ENCODE data around the gene KIAA1328. TPM values are rescaled to one million over a fixed set of nuclear protein-coding genes. Genes with fewer than 3 reads are reported as not detected.

KIAA1328 gene
- total RNA-seq, 4 donors from 2014 or later, result 16.1 to 32.0 (median 20.1) TPM

GRCh38 chr18:37272841-37273240 is 443.9 kb downstream of the KIAA1328 start:
- WGBS, 2 donors, result 86 to 87% methylated on average over 14 to 16 of the region's 16 CpGs
- intact Hi-C loops (cut with DNase I; ENCODE audit: low total_unique reads), result no loop called here

GRCh38 chr18:37274309-37275236 is 445.6 kb downstream of the KIAA1328 start:
- WGBS, 2 donors, result 12 to 16% methylated on average over 42 to 69 of the region's 82 CpGs
- TF ChIP-seq POLR2A (IDR thresholded peaks at IDR 0.05), result no peak
- TF ChIP-seq CTCF (IDR thresholded peaks at IDR 0.05), result no peak
- H3K4me3 ChIP-seq (ENCODE audit: low read depth, poor library complexity, severe bottlenecking), result no peak overlapping the region
- intact Hi-C loops (cut with DNase I; ENCODE audit: low total_unique reads), result no loop called here
- DNase-seq (ENCODE audit: low spot score in 2 of 2), result no peak

More at GRCh38 chr18:37272841-37273240, 443.9 kb downstream of the KIAA1328 start:
- H3K4me3 ChIP-seq (ENCODE audit: low read depth, poor library complexity, severe bottlenecking), result no peak overlapping the region
- DNase-seq (ENCODE audit: low spot score in 2 of 2), result no peak
- TF ChIP-seq POLR2A (IDR thresholded peaks at IDR 0.05) (no peak), CTCF (IDR thresholded peaks at IDR 0.05) (no peak)

GRCh38 chr18:37275237-37275741 is 446.4 kb downstream of the KIAA1328 start:
- DNase-seq (ENCODE audit: low spot score in 2 of 2), result no peak
- TF ChIP-seq CTCF (IDR thresholded peaks at IDR 0.05), result no peak
- 16 to 17% methylated on average over 26 to 31 of the region's 32 CpGs for WGBS, 2 donors
- intact Hi-C loops (cut with DNase I; ENCODE audit: low total_unique reads), result no loop called here
- no peak overlapping the region for H3K4me3 ChIP-seq (ENCODE audit: low read depth, poor library complexity, severe bottlenecking)

GRCh38 chr18:37276111-37276890 is 447.4 kb downstream of the KIAA1328 start:
- WGBS, 2 donors, result 74 to 79% methylated on average over 10 of the region's 10 CpGs
- intact Hi-C loops (cut with DNase I; ENCODE audit: low total_unique reads), result no loop called here
- TF ChIP-seq CTCF (IDR thresholded peaks at IDR 0.05), result no peak
- no peak for TF ChIP-seq POLR2A (IDR thresholded peaks at IDR 0.05)
- H3K4me3 ChIP-seq (ENCODE audit: low read depth, poor library complexity, severe bottlenecking), result no peak overlapping the region
- DNase-seq (ENCODE audit: low spot score in 2 of 2), result no peak

GRCh38 chr18:37277804-37278203 is 448.9 kb downstream of the KIAA1328 start:
- intact Hi-C loops (cut with DNase I; ENCODE audit: low total_unique reads), result no loop called here
- DNase-seq (ENCODE audit: low spot score in 2 of 2), result no peak
- TF ChIP-seq CTCF (IDR thresholded peaks at IDR 0.05) (no peak), POLR2A (IDR thresholded peaks at IDR 0.05) (no peak)
- no peak overlapping the region for H3K4me3 ChIP-seq (ENCODE audit: low read depth, poor library complexity, severe bottlenecking)
- WGBS, 2 donors, result 44 to 47% methylated on average over 10 of the region's 10 CpGs

Other genes starting within 250 kb of the KIAA1328 start
- gene TPGS2, start 125 bp upstream of the KIAA1328 start, total RNA-seq, result 10 to 100 TPM; 59.5 to 84.2 (median 75.9) TPM

All from lower leg skin (tissue), 4 donors.